Small intestine (tissue), 7 donors: ENCODE data around the gene MS4A3. TPM values are rescaled to one million over a fixed set of nuclear protein-coding genes. Genes with fewer than 3 reads are reported as not detected.
"Not testable (repeated sequence)": the region's sequence is repeated elsewhere in the genome, so short reads cannot be mapped to it uniquely, and the experiment has no call there.

Experiments
- DNase-seq, 2 donors: peaks; one replicate each; pipeline versions ENCODE4 v3.0.0 to v3.0.0-alpha.2; 2013
- FAIRE-seq: peaks from 2 replicates; lab custom pipeline; 2012; peaks lifted over from hg19 to GRCh38; lab: Jason Lieb, UNC
- H3K27ac ChIP-seq, 3 donors: one replicate each; pipeline ENCODE4 v1.5.1; 2013; ENCODE audit warnings: low read length in 2 of 3, mild to moderate bottlenecking in 2 of 3, control low read depth in 1 of 3, inconsistent platforms in 1 of 3, low read depth in 1 of 3, moderate library complexity in 1 of 3
- H3K27me3 ChIP-seq, 3 donors: one replicate each; pipeline ENCODE4 v1.6.1; 2013; ENCODE audit warnings: low read length in 3 of 3, inconsistent platforms in 1 of 3; ENCODE audit not compliant: control insufficient read depth in 3 of 3, insufficient read depth in 3 of 3
- H3K36me3 ChIP-seq, 3 donors: one replicate each; pipeline ENCODE4 v1.6.1; 2013; ENCODE audit warnings: low read length in 3 of 3, inconsistent platforms in 1 of 3, low read depth in 1 of 3, mild to moderate bottlenecking in 1 of 3, moderate library complexity in 1 of 3; ENCODE audit not compliant: control insufficient read depth in 3 of 3, insufficient read depth in 2 of 3
- H3K4me1 ChIP-seq, 3 donors: one replicate each; pipeline ENCODE4 v1.6.1; 2013; ENCODE audit warnings: low read length in 2 of 3, inconsistent platforms in 1 of 3, low read depth in 1 of 3, mild to moderate bottlenecking in 1 of 3, moderate library complexity in 1 of 3; ENCODE audit not compliant: control insufficient read depth in 3 of 3, insufficient read depth in 2 of 3
- H3K4me3 ChIP-seq, 3 donors: one replicate each; pipeline ENCODE4 v1.5.1; 2013; ENCODE audit warnings: low read length in 3 of 3, control low read depth in 1 of 3, inconsistent platforms in 1 of 3, low read depth in 1 of 3, mild to moderate bottlenecking in 1 of 3, moderate library complexity in 1 of 3
- H3K9me3 ChIP-seq, 2 donors: one replicate each; pipeline ENCODE4 v1.6.1; 2013; ENCODE audit warnings: low read depth in 1 of 2, low read length in 1 of 2; ENCODE audit not compliant: control insufficient read depth in 2 of 2, insufficient read depth in 1 of 2
- WGBS, 3 donors: extraction: QIAGEN DNeasy Blood & Tissue Kit; methylation state at CpG; one replicate each; pipeline ENCODE4 v1.1.7; 2013; 5-methylcytosine and 5-hydroxymethylcytosine counted together
- polyA plus RNA-seq, 4 donors: library from polyadenylated mRNA; stranded (reverse) in 3 of 4; unstranded in 1 of 4; fragments of 200-250 nt in 3 of 4; fragments of 120-200 nt in 1 of 4; gene quantifications; one replicate each; pipeline versions ENCODE4 v1.2.1 to v1.2.3, GENCODE V29; 2013
- donor health status: healthy with polysubstance abuse.
- donor health status: control.
- donor health status: control.
- donor health status: Bipolar disorder and iron deficiency.
- donor health status: healthy.

Gene MS4A3
- polyA plus RNA-seq, 4 donors, result 0.38 TPM; not detected in 3

DNA sequence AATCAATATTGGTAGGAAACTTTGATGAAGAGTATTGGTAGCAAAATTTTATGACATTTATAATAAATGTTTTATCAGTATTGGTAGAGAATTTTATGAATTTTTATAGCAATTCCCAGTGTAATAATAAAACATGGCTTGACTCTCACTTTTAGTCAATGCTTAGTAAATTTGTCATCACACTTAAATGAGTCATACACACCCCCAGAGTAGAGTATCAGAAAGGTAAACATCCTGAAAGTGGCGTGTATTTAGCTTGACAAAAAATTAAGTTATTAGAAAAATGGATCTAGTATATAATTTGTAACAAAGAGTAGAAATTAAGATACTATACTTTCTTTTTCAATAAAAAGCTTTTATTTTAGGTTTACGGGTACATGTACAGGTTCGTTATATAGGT lies 2.6 kb downstream of the MS4A3 start:
- WGBS, 3 donors, result 66 to 75% (median 68%) methylated on average over 3 of the region's 3 CpGs
- H3K27me3 ChIP-seq, result no peaks in the 10 kb centered on the region
- FAIRE-seq, result no peak

DNA sequence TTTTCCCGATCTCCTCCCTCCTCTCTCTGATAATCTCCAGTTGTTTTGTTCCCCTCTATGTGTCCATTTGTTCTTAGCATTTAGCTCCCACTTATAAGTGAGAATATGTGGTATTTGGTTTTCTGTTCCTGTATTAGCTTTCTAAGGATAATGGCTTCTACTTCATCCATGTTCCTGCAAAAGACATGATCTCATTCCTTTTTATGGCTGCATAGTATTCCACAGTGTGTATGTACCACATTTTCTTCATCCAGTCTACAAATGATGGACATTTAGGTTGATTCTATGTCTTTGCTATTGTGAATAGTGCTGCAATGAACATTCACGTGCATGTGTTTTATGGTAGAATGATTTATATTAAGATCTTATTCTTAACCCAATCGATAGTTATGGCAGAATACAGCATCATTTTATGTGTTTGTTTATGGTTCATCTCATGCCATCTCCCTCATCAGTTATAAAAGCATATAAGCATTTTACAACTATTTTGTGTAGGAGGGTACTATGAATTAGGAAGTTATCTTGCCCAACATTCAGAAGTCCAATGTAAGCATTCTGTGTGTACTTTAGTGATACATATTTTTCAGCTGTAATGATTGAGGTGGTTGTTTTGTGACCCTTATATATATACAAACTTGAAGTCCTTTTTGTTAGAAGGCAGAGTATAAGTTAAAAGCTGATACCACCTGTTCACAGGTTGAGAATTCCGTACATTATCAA lies 3.2 kb downstream of the MS4A3 start:
- H3K4me1 ChIP-seq, result no peaks in the 10 kb centered on the region
- no peaks in the 10 kb centered on the region for H3K36me3 ChIP-seq
- H3K27me3 ChIP-seq, result no peaks in the 10 kb centered on the region
- no peak overlapping the region for H3K4me3 ChIP-seq
- H3K9me3 ChIP-seq, result no peaks in the 10 kb centered on the region
- 93 to 96% (median 96%) methylated on average over 4 of the region's 4 CpGs for WGBS, 3 donors
- H3K27ac ChIP-seq, result no peak overlapping the region
- no peak for DNase-seq
- FAIRE-seq, result no peak

More for the DNA sequence above, 2.6 kb downstream of the MS4A3 start:
- Histone ChIP-seq H3K9me3 (no peaks in the 10 kb centered on the region), H3K36me3 (no peaks in the 10 kb centered on the region), H3K27ac (no peak overlapping the region), H3K4me3 (no peak overlapping the region), H3K4me1 (no peaks in the 10 kb centered on the region)
- no peak for DNase-seq

DNA sequence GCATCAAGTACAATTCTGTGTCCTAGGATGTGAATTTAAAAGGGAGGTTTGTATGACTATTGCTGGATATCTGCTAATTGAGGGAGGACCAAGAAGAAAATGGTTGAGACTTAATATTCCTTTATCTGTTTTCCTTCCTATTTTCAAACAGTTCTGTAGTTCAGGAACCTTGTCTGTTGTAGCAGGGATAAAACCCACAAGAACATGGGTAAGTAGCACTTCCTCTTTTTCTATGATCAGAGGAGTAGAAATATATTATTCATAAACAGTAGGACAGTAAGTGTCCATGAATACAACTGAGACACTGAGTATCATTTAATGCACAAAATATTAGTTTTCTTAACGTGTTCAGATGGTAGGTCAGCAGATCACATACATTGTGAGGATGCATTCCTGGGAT lies 7.6 kb downstream of the MS4A3 start:
- WGBS, 3 donors, result 73 to 87% (median 77%) methylated on average over 1 of the region's 1 CpG
- Histone ChIP-seq H3K4me3 (no peak overlapping the region), H3K9me3 (no peaks in the 10 kb centered on the region), H3K4me1 (no peaks in the 10 kb centered on the region), H3K36me3 (no peaks in the 10 kb centered on the region), H3K27ac (no peak overlapping the region), H3K27me3 (no peaks in the 10 kb centered on the region)
- no peak for FAIRE-seq
- no peak for DNase-seq

DNA sequence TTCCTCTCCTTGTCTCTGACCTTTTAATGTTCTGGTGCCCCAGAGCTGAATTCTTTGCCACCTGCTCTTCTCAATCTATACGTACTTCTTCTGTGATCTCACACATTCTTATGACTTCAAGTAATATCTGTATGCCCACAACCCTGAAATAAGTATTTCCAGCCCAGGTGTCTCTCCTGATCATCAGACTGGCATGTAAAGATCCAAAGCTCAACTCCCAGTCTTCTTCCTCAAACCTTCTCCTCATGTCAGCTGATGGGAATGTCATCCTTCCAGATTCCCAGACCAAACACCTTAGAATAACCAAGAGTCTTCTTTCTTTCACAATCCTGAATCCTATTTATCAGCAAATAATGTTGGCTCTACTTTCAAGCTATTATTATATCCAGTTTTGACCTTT lies 9.3 kb downstream of the MS4A3 start:
- H3K9me3 ChIP-seq, result no peaks in the 10 kb centered on the region
- no peak overlapping the region for H3K4me3 ChIP-seq
- DNase-seq (no peak), FAIRE-seq (no peak)
- no peaks in the 10 kb centered on the region for H3K36me3 ChIP-seq
- 77 to 81% (median 77%) methylated on average over 1 of the region's 1 CpG for WGBS, 3 donors
- H3K4me1 ChIP-seq, result no peaks in the 10 kb centered on the region
- no peak overlapping the region for H3K27ac ChIP-seq
- no peaks in the 10 kb centered on the region for H3K27me3 ChIP-seq

DNA sequence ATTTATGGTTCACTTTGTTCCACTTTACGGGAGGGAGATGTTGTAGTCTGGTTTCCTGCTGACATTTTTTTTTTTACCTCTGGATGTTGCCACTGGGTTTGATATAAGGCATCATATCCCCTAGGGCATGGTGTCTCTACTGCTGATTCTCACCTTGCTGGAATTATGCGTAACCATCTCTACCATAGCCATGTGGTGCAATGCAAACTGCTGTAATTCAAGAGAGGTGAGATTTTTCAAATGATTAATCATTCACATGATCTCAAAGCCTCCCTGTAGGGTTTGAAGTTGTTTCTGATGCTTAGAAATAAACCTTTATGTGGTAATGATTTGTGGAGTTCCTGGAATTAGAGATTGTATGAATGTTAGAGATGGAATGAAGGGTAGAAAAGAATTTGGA lies 13.0 kb downstream of the MS4A3 start:
- H3K4me3 ChIP-seq, result no peak overlapping the region
- H3K4me1 ChIP-seq, result no peaks in the 10 kb centered on the region
- WGBS, 3 donors, result 64 to 82% (median 71%) methylated on average over 2 of the region's 2 CpGs
- FAIRE-seq (no peak), DNase-seq (no peak)
- no peaks in the 10 kb centered on the region for H3K27me3 ChIP-seq
- no peaks in the 10 kb centered on the region for H3K36me3 ChIP-seq
- no peak overlapping the region for H3K27ac ChIP-seq
- no peaks in the 10 kb centered on the region for H3K9me3 ChIP-seq

DNA sequence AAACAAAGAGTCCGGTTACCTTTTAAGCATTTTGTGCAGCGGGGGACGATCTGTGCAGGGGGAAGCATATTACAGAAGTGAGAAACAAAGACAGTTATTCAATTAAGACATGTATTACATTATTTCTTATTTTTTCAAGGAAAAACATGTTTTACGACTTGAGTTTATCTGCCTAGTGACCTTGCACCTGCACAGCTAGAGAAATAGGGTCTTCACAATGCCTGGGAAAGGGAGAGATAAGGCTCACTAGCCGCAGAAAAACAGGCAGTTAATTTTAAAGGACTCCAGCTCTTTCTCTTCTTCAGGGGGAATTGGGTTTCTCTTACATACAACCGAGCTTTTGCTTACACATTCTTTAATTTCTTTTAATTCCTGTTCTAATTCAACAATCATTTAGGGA lies 15.2 kb downstream of the MS4A3 start:
- H3K27me3 ChIP-seq, DNase-seq, H3K4me3 ChIP-seq, FAIRE-seq, H3K9me3 ChIP-seq, H3K4me1 ChIP-seq, H3K27ac ChIP-seq, H3K36me3 ChIP-seq: not testable (repeated sequence)
- WGBS, 3 donors, result 79 to 84% (median 80%) methylated on average over 6 of the region's 6 CpGs

DNA sequence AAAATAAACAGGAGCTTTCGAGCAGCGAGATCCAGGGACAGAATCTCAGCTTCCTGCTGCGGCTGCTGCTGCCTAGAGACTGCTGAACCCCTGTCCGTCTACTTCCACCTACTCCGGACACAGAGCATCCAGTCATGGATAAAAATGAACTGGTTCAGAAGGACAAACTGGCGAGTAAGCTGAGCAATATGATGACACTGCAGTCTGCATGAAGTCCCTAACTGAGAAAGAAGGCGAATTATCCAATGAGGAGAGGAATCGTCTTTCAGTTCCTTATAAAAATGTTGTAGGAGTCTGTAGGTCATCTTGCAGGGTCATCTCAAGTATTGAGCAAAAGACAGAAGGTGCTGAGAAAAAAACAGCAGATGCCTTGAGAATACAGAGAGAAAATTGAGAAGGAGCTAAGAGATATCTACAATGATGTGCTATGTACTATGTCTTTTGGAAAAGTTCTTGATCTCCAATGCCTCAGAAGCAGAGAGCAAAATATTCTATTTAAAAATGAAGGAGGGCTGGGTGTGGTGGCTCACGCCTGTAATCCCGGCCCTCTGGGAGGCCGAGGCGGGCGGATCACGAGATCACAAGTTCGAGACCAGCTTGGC lies 20.9 kb downstream of the MS4A3 start:
- Histone ChIP-seq H3K36me3 (no peaks in the 10 kb centered on the region), H3K4me3 (no peak overlapping the region), H3K9me3 (no peaks in the 10 kb centered on the region), H3K27ac (no peak overlapping the region), H3K27me3 (no peaks in the 10 kb centered on the region), H3K4me1 (no peaks in the 10 kb centered on the region)
- FAIRE-seq, result no peak
- WGBS, 3 donors, result 81 to 90% (median 82%) methylated on average over 15 of the region's 15 CpGs
- DNase-seq, result no peak

DNA sequence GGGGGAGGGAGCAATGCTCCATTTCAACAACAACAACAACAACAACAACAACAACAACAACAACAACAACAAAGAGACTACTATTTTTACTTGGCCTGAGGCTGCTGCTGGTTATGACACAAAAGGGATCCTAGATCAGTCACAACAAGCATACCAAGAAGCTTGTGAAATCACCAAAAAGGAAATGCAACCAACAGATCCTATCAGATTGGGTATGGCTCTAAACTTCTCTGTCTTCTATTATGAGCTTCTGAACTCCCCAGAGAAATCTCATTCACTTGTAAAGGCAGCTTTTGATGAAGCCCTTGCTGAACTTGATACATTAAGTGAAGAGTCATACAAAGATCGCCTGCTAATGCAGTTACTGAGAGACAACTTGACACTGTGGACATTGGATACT lies 21.5 kb downstream of the MS4A3 start:
- 90 to 97% (median 92%) methylated on average over 1 of the region's 1 CpG for WGBS, 3 donors
- H3K9me3 ChIP-seq, result no peaks in the 10 kb centered on the region
- FAIRE-seq (no peak), DNase-seq (no peak)
- H3K4me1 ChIP-seq, result no peaks in the 10 kb centered on the region
- H3K27ac ChIP-seq, result no peak overlapping the region
- H3K4me3 ChIP-seq, result no peak overlapping the region
- no peaks in the 10 kb centered on the region for H3K27me3 ChIP-seq
- no peaks in the 10 kb centered on the region for H3K36me3 ChIP-seq
